ENCODE measurements around the gene ADGRB2.

- no peak for TF ChIP-seq POLR2A (IDR thresholded peaks at IDR 0.05)
- TF ChIP-seq CTCF (IDR thresholded peaks at IDR 0.05): no peak
Observed at GRCh38 chr1:31769720-31770390, 5.7 kb upstream of the ADGRB2 start.
